Measurements from ENCODE around the gene TLNRD1.

TLNRD1 gene

DNA sequence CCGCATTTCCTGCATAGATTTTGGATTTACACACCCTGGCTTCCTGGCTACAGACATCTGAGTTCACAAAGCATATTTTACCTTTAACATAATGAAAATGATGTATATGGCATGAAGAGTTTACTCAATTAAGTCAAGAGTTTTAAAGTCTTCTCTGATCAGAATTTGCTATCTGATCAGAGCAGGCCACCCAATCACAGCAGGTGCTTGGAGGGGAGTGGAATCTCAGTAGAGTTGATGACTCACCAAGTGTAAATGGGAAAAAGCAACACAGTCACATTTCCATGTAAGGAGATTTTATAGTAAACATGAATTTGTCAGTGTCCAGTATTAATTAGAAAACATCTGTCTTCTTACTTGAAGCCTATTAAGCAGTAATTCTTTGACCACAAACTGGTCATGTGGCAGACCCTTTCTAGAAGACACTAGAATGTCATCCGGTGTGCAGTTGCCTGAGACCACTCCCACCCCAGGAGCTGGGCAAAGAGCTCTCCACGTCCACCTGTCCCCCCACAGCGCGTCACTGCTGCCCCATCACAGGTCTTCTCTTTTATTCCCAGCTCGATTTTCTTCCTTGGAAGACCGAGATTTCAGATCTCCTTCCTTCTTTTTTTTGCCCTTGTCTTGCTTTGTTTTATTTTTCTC lies 21.9 kb upstream of the TLNRD1 start:
- no peak for DNase-seq (ENCODE audit: low read depth)

DNA sequence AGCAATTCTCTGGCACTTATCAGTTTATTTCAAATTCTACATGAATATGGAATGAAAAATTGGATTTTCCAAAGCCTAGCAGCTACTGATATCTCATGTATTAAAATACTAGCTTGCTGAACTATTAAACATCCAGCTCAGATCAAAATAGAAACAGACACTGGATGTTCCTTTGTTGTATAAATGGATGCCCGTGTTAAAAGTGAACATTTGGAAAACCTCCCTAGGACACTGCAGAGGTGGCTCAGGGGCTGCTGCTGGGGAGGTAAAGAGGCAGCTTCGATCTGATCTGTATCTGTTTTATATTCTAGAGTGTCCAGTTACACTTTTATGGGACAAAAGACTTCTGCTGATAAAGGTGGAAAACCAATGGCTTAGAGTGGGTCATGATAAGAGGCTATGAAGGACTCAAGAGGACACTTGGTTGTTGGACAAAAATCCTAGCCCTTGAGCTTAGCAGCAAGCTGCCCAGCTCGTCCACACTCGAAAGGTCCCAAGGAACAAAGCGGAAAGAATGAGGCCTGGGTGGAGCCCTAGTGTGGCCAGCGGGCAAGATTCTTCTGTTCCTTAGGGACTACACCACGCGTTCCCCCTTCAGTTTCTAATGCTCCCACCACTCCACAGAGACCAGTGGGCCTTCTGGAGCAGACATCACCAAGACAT lies 21.1 kb upstream of the TLNRD1 start:
- no peak for DNase-seq (ENCODE audit: low read depth)

DNA sequence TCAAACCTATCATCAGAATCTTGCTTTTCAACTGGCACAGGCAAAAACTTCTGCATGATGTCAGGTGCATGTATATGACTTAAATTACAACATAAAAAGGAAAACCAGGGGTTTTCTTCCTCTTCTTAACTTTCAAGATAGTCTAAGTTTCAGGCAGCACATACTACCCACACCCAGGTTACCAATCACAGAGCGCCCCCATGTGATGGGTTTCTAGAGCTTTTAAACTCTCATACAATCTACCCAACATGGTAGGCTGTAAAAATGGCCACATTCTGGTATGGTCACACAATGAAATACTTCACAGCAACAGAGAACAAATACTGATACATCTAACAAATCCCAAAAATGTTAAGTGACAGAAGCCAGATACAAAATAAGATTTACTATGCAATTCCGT lies 18.5 kb upstream of the TLNRD1 start:
- DNase-seq (ENCODE audit: low read depth), result no peak

DNA sequence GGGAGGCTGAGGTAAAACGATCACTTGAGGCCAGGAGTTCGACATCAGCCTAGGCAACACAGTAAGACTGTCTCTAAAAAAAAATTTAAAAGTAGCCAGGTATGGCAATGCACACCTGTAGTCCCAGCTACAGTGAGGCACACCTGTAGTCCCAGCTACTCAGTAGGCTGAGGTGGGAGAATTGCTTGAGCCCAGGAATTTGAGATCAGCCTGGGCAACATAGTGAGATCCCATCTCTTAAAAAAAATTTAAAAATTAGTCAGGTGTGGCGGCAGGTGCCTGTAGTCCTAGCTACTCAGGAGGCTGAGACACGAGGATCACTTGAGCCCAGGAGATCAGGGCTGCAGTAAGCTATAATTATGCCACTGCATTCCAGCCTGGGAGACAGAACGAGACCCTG lies 17.9 kb upstream of the TLNRD1 start:
- DNase-seq (ENCODE audit: low read depth), result no peak

DNA sequence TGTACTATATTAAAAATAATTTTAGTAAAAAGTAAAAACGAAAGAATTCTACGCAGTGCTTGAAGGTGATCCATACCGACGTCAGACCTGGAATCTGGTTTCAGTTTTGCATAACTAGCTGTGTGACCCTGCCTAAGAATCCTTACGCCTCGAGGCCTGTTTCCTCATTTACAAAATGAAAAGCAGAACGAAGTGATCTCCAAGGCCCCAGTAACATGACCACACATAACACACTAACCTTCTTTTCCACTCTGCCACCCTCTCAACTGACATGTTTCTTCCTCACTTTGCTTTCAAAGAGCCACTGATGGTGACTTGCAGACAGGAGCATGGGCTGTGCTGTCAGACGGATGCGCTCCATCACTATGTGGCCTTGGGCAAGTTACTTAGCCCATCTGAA lies 15.9 kb upstream of the TLNRD1 start:
- DNase-seq (ENCODE audit: low read depth), result no peak

DNA sequence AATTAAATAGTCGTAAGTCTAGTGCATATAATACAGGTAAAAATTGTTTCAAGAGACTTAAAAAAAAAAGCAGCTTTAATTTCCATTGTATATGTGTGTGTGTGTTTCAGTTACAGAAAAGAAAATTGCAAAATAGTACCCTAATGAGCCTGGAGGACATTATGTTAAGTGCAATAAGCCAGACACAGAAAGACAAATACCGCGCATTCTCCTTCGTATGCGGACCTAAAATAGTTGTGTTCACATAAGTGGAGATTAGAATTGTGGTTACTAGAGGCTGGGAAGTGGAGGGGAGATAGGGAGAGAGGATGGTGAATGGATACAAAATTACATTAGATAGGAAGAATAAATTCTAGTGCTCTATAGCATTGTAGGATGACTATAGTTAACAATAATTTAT lies 14.7 kb upstream of the TLNRD1 start:
- no peak for DNase-seq (ENCODE audit: low read depth)

DNA sequence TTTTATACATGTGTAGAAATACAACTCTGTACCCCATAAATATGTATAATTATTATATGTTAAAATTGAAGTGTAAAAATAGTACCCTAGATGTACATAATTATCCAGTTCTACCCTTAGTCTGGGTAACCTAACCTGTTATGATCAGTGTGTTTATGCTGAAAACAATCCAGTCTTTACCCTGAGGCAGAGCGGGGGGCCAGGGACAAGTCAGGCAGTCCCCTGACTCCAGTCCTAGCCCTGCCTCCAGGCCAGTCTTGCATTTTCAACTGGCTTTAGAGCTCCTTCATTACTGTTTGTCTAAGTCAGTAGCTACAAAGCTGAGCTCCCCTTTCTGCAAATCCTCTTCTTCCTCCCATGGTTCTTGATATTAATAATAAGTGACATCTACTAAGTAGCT lies 14.2 kb upstream of the TLNRD1 start:
- no peak for DNase-seq (ENCODE audit: low read depth)

DNA sequence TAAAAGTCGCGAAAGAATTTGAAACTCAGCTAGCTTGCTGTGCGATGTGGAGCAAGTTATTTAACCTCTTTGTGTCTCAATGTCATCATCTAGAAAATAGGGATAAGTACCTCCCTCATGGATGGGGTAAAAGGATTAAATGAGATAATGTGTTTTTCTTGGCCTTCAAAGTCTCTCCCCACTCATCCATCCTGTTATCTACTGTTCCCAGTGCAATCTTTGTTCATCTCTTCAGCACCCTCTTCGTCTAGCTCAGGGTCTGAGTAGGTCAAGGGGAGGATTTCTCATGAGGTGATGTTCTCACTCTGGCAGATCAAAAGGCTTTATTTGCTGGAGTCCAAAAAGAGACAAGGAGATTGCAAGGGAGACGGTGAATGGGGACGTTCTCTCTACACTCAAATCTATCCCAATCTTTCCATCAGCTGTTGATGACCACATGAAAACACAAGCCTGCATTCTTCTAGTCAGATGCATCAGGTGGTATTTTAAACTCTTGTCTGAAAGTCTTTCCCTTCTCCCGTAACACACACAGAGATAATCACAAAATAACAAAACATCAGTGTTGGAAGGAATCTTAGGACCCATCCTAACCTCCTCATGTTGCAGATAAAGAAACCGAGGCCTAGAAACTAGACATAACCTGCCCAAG lies 12.5 kb upstream of the TLNRD1 start:
- DNase-seq (ENCODE audit: low read depth), result no peak

DNA sequence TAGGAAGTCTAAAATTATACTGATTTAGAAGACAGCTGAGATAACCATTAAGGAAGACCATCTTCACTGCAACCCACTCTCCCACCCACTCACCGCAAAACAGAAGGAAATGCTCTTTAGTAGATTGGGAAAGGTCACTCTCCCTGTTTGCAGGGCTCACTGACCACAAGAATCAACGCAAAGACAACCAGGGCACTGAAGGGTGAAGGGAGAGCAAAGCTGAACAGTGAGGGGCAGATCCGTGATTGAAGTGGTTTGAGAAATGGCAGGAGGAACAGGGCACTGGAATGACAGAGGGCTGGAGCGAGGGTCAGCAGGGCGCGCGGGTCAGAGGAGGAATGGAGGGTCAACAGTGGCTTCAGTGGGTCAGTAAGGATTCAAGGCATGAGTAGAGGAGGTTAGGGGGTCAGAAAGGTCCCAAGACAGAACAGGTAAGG lies 11.6 kb upstream of the TLNRD1 start:
- DNase-seq (ENCODE audit: low read depth), result no peak

DNA sequence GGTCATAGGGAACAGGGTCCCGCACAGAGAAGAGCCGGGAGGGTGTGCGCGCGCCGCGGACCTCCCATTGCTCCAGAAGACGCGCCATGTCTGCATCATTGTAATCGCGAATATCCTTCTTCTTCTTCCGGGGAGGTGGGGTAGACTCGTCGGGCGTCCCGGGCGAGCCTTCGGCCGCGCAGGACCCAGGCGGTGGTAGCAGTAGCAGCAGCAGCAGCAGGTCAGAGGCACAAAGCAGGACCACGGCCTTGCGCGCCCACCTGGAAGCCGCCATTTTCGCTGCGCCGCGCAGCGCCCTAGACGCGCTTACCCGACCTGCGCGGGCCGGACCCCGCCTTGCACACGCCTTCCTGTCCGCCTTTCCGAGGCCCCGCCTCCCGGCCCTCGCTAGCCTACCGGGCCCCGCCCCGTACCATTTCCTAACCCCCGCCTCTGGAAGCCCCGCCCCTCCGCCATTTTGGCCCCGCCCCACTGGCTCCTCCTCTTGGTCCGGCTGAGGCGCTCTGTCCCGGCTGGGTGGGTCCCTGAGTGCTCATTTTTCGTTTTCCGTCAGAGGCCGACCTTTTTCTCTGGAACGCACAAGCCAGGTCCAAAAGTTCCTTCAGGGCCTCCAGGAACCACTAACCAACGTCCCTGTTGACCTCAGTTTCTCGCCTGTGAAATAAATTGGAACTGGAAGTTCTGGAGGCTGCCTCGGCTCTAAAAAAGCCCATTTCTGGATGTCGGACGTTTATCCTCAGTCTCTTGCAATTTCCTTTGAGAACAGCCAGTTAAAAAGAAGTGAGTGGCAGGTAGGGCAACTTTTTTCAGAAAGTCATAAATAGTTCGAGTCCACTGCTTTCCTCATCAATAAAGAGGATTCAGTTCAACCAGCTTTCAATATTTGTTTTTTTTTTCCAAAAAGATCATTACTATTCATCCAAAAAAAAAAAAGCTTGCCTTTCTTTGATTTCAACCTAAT lies 10.9 kb upstream of the TLNRD1 start, which contains the start of gene MESD:
MESD (minus strand) TSS at position 302 of the 961 bp plus-strand sequence; CDS start at position 274, 28 bp downstream.
- DNase-seq (ENCODE audit: low read depth), result peak; percentile 94

DNA sequence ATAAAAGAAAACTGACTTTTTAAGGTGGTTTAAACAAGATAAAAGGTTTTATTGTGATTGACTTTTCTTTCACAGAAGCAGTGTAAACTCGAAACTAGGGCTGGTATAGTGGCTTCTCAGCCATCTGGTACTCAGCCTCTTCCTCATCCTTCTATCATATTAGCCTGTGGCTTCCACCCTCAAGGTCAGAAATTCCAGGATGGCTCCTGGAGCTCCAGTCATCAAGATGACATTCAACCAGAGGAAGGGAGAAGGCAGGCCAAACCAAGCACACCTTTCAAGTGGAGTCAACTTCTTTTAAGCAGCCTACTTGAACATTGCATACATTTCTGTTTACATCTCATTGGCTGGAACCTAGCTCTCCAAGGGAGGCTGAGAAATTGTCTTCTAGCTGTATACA lies 9.8 kb upstream of the TLNRD1 start:
- no peak for DNase-seq (ENCODE audit: low read depth)

DNA sequence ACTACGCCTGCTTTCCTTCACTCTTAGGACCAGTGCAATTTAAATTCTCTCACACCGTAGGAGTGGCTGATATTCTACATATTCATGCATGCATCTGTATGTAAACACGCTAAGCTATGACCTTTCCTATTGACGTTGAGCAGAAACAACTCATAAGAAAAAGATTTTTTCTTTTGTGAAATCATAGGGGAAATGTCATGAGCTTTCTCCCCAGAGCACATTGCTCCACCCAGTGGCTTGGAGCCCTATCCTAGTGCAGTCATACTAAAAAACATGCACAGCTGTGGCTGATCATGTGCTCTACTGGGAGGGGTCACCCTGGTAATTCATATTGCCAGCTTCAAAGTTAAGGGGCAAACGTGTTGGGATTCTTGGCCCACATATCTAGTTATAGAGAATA lies 9.3 kb upstream of the TLNRD1 start:
- DNase-seq (ENCODE audit: low read depth), result no peak

DNA sequence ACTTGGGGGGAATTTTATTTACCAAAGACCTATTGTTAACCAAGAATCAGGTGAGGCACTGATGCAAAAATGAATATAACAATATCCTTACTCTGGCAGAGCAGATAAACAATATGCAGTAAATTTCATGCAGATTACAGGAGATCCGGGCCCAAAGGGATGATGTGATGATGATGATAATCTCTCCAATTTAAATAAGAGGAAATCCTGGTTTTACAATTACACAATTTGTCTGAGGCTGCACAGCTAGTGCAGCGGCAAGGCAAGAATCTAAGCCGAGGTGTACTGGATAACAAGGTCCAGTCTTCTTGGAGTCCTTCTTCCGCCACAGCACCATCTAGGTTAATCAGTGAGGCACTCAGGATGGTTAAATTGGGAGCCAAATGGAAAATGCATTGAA lies 8.7 kb upstream of the TLNRD1 start:
- DNase-seq (ENCODE audit: low read depth), result no peak

DNA sequence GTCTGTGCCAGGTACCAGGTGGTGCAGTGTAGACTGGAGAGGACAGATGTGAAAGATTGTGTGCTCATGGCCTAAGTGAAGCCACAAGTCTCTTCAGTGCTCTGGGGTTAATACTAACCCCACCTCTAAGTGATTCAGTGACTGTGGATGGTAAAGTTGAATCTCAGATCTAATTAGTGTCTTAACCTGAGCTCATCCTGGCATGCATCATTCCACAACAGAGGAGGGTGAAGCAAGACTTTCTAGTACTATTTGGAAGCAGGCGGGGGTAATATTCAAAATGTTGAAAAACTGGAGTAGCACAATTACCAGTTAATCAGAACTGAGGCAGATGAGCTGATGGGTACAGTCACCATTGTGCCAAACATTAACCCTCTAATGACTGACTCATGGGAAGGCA lies 8.3 kb upstream of the TLNRD1 start:
- no peak for DNase-seq (ENCODE audit: low read depth)

DNA sequence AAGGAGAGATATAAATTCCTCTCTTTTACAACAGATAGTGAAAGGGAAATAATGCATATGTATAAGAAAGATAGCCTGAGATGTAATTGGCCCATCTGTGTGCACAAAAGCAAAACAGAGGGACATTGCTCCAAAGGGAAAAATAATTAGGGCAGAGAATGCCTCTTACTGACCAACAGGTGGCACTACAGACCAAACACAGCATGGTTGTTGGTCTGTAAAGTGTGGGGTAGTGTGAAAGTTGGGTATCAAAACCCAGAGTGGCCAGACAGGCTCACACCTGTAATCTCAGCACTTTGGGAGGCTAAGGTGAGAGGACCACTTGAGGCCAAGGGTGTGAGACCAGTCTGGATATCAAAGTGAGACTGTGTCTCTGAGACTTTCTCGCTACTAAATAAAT lies 4.5 kb upstream of the TLNRD1 start:
- DNase-seq (ENCODE audit: low read depth), result no peak

DNA sequence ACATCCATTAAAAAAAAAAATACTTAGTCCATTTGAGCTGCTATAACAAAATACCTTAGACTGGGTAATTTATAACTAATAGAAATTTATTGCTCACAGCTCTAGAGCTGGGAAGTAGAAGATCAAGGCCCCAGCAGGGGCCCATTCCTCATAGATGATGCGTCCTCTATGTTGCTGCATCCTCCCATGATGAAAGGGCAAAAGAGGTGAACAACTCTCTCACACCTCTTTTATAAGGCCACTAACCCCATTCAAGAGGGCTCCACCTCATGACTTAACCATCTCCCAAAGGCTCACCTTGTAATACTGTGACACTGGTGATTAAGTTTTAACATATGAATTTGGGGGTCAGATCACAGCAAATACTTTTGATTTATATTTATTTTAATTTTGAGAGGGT lies 3.0 kb upstream of the TLNRD1 start:
- DNase-seq (ENCODE audit: low read depth), result no peak

DNA sequence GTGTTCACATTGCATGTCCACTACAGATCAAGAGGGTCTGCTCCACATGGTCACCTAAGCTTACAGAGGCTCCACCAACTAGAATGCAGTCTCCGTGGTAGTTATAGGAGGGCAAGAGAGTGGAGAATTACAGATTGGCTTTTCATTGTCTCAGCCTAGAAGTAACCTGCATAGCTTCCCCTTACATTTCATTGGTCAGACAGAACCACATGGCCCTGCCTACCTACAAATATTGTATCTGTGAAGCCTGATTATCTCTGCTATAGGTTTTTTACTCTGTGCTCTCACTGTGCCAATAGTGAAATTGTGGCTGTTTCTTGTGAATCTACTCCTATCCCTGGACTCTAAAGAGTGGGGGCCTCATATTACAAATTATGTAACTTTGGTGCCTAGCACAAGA lies 2.5 kb upstream of the TLNRD1 start:
- DNase-seq (ENCODE audit: low read depth), result no peak

DNA sequence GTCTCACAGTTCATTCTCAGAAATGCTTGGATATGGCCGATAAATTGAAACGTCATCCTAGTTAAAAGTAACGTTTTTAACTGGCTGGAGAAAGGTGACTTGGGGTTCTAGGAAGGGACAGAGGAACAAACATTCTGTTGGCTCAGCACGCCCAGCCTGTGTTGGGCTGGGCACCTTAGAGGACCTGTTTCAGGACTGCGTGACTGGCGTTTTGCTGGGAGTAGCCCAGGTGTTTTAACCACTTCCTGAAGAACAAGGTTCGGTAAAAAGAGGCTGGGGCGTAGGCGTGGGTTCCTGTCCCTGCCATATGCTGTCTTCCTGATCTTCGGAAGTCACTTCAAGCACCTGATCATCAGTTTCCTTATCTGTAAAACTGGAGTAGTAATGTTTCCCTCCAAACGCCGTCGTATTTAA lies 1.1 kb upstream of the TLNRD1 start:
- DNase-seq (ENCODE audit: low read depth), result no peak

DNA sequence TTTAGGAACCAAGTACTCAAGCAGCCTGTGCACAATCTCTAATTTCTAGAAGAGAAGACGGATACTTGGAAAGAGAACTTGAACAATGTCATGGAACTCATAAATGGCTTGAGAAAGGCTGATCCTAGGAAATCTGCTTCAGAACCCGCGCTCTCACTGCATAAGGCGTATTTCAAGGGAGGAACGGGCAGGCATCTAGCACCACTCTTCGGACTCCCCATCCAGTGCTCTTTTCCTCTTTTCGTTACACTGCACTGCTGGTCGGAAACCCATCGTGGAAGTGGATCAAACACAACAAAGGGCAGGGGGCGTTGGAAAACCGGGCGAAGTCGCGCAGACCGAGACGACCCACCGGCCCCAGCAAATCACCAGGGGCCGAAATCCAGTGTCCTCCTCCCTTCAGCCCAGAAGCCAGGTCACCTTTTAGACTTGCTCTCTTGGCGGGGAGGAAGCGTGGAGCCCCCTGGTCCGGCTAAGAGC lies 539 bp upstream of the TLNRD1 start:
- DNase-seq (ENCODE audit: low read depth), result no peak

DNA sequence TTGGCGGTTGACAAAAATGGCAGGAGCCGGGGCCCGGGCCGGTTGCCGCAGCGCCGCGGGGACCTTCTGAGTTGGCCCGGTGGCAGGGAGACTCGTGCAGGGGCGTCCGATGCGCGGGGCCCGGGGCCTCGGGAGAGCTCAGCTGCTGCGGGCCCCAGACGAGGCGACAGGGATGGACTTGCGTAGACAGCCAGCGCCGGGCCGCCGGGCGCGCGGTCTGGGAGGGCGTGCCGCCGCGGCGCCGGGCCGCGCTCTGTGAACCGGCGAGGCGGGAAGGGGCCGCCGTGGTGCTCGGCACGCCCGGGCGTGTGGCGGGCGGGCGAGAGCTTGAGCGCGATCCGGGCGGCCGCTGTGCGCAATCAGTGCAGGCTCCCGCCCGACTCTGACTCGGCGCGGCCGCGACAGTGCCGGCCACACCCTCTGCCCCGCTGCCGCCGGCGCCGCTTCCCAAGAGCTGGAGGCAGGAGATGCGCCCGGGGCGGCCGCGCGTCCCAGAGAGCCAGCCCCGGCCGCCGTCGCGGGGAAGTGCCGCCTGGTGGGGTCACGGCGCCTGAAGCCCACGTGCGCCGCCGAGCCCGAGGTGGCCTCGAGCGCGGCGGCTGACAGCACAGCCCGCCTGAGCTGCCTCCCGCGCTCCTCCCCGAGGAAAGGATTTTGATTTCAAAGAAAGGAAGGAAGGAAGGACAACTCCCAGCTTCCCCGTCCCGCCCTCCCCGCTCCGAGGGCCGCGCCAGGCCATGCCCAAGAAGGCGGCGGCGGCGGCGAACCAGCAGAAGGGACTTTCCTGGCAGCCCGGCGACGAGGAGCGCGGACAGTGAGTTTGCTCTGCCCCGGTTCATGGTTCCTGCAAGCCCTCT lies 657 bp downstream of the TLNRD1 start:
- peak; percentile 45 for DNase-seq (ENCODE audit: low read depth)

DNA sequence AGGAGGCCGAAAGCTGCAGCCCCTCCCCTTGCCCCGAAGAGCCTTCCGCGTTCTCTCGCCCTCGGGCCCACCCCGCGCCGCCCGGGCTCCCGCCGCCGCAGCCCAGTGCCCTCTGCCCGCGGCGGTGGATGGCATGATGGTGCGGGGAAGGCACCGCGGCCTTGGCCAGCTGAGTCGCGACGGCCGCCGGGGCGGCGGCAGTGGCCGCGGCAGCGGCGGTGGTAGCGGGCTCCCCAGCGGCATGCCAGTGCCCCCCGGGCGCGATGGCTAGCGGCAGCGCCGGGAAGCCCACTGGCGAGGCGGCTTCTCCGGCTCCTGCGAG lies 1.2 kb downstream of the TLNRD1 start:
- DNase-seq (ENCODE audit: low read depth), result no peak
